ENCODE measurements around the gene CD22.

GRCh38 chr19:35363711-35364425, 34.9 kb downstream of the CD22 start:
- no peak for TF ChIP-seq CTCF (conservative IDR thresholded peaks at IDR 0.05)
- TF ChIP-seq ZFX (IDR thresholded peaks at IDR 0.05), result no peak

Measured in C4-2B (cell line).